ENCODE data around the gene AURKAIP1.

DNA sequence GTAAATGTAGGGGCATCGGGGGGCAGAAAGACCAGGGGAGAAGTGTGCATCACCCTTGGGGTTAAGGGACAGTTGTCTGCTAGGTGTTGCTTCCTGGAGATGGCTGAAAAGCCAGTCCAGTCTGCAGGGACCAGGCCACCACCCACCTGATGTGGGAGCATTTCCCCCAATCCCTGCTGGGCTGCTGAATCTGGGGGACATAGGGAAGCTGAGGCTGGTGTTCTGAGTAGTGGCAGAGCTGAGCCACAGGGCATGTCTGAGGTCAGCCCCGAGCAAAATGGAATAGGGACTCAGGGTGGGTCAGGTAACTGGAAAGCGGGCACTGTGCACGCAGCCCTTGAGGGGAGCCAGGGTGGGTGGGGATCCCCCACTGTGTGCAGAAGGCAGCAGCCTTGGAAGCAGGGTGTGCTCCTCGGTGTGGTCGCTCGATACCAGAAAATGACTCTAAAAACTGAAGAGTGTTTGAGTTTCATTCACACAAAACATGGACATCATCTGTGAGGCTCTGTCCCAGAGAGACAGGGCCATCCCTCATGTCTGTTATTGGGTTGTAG lies 26.5 kb upstream of the AURKAIP1 start:
- TF ChIP-seq, protein P1, sequence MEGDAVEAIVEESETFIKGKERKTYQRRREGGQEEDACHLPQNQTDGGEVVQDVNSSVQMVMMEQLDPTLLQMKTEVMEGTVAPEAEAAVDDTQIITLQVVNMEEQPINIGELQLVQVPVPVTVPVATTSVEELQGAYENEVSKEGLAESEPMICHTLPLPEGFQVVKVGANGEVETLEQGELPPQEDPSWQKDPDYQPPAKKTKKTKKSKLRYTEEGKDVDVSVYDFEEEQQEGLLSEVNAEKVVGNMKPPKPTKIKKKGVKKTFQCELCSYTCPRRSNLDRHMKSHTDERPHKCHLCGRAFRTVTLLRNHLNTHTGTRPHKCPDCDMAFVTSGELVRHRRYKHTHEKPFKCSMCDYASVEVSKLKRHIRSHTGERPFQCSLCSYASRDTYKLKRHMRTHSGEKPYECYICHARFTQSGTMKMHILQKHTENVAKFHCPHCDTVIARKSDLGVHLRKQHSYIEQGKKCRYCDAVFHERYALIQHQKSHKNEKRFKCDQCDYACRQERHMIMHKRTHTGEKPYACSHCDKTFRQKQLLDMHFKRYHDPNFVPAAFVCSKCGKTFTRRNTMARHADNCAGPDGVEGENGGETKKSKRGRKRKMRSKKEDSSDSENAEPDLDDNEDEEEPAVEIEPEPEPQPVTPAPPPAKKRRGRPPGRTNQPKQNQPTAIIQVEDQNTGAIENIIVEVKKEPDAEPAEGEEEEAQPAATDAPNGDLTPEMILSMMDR (IDR thresholded peaks at IDR 0.05) = no peak
- no peak for TF ChIP-seq POLR2A (IDR thresholded peaks at IDR 0.05)

Measured in Peyer's patch (tissue), 4 donors.